K562 (cell line): ENCODE measurements around the gene FBXO46. TPM values are rescaled to one million over a fixed set of nuclear protein-coding genes. Genes with fewer than 3 reads are reported as not detected.

Source experiments
- COPS2 ChIP-seq: fragments of 450-650 bp; conservative IDR thresholded peaks from 2 replicates; pipeline ENCODE4 v1.6.1; 2016; ENCODE audit warnings: mild to moderate bottlenecking, moderate library complexity
- CREM ChIP-seq: IDR thresholded peaks from 2 replicates; pipeline ENCODE4 v1.6.1; 2014; ENCODE audit warnings: antibody characterized with exemption, low read depth
- FOXJ2 ChIP-seq: fragments of 200-800 bp; sonication (Bioruptor generic); IDR thresholded peaks from 2 replicates; pipeline ENCODE4 v1.6.1; 2016; ENCODE audit warnings: missing genetic modification characterization, missing compliant biosample characterization
- ILF3 ChIP-seq: fragments of 450-650 bp; IDR thresholded peaks from 2 replicates; pipeline ENCODE4 v1.6.1; 2018; ENCODE audit warnings: antibody characterized with exemption, mild to moderate bottlenecking, moderate library complexity, borderline replicate concordance
- NBN ChIP-seq: fragments of 450-650 bp; IDR thresholded peaks from 2 replicates; pipeline ENCODE4 v1.6.1; 2016; ENCODE audit warnings: low read depth, mild to moderate bottlenecking
- PCBP2 ChIP-seq: fragments of 200-400 bp; formaldehyde crosslinking; IDR thresholded peaks from 2 replicates; pipeline ENCODE4 v1.6.1; 2018; ENCODE audit warnings: low read length, low read depth, mild to moderate bottlenecking, moderate library complexity; ENCODE audit not compliant: poor library complexity, severe bottlenecking
- PHTF2 ChIP-seq: fragments of 250-450 bp; sonication (Bioruptor Pico); IDR thresholded peaks from 2 replicates; pipeline ENCODE4 v1.5.0; 2021; ENCODE audit warnings: mild to moderate bottlenecking
- PRPF4 ChIP-seq: fragments of 200-400 bp; formaldehyde crosslinking; IDR thresholded peaks from one replicate; pipeline ENCODE4 v1.6.1; 2017; ENCODE audit warnings: low read length, low read depth, mild to moderate bottlenecking; ENCODE audit not compliant: insufficient read depth, poor library complexity, severe bottlenecking
- SREBF1 ChIP-seq: fragments of 150-350 bp; IDR thresholded peaks from 2 replicates; pipeline ENCODE4 v1.6.1; 2014; ENCODE audit warnings: antibody characterized with exemption, low read depth, low read length, borderline replicate concordance
- ZKSCAN3 ChIP-seq: fragments of 250-450 bp; sonication (Bioruptor Pico); IDR thresholded peaks from 2 replicates; pipeline ENCODE4 v1.4.0; 2020
- ZNF41 ChIP-seq: fragments of 250-450 bp; sonication (Bioruptor Pico); conservative IDR thresholded peaks from 2 replicates; pipeline ENCODE4 v1.4.0; 2020; ENCODE audit warnings: mild to moderate bottlenecking
- ZNF780A ChIP-seq: fragments of 250-450 bp; sonication (Bioruptor Pico); IDR thresholded peaks from 2 replicates; pipeline ENCODE4 v1.5.0; 2021; ENCODE audit warnings: mild to moderate bottlenecking
- polyA plus RNA-seq, 8 experiments: library from polyadenylated mRNA; depleted of rRNA in 4 of 8; stranded (reverse) in 5 of 8; unstranded in 3 of 8; fragments of >200 nt; fragmentation: Nextera tagmentation in 2 of 8; fragmentation: Illumina TruSeq in 1 of 8; extraction: Ambion mirVana in 2 of 8; extraction: Trizol in 1 of 8; gene quantifications; 2 replicates each; pipeline versions ENCODE4 v1.2.1 to v1.2.3, GENCODE V29; 2011 to 2014; ENCODE audit warnings: inconsistent platforms in 1 of 8, missing spikeins in 1 of 8
- total RNA-seq, 7 experiments: library from RNA; depleted of rRNA in 6 of 7; stranded (reverse); fragments of >200 nt in 6 of 7; fragmentation: Illumina TruSeq in 2 of 7; extraction: Trizol in 2 of 7; gene quantifications; 2 replicates each; pipeline versions ENCODE4 v1.2.1 to v1.2.3, GENCODE V29; 2011 to 2021; ENCODE audit warnings: low replicate concordance in 1 of 7
- TF ChIP-seq, protein P1 (sequence below): fragments of 250-450 bp; sonication (Bioruptor Pico); IDR thresholded peaks from 2 replicates; pipeline ENCODE4 v1.4.0; 2020; ENCODE audit warnings: borderline replicate concordance
- TF ChIP-seq, protein P2 (sequence below): IDR thresholded peaks from 3 replicates; pipeline ENCODE4 v1.6.1; 2011; ENCODE audit warnings: borderline replicate concordance, mild to moderate bottlenecking, moderate library complexity; ENCODE audit not compliant: insufficient read length; ENCODE audit errors: extremely low read depth
- TF ChIP-seq, protein P3 (sequence below): fragments of 450-650 bp; formaldehyde crosslinking; IDR thresholded peaks from 2 replicates; pipeline ENCODE4 v1.4.0; 2020; ENCODE audit warnings: mild to moderate bottlenecking, moderate library complexity
- TF ChIP-seq, protein P4 (sequence below): sonication (generic); formaldehyde crosslinking; IDR thresholded peaks from 2 replicates; pipeline ENCODE4 v1.8.1; 2023; ENCODE audit warnings: mild to moderate bottlenecking, missing genetic modification reagents
- TF ChIP-seq, protein P5 (sequence below): sonication (generic); formaldehyde crosslinking; IDR thresholded peaks from 2 replicates; pipeline ENCODE4 v1.4.0; 2020; ENCODE audit warnings: mild to moderate bottlenecking, missing genetic modification reagents

Gene FBXO46
- total and polyA plus RNA-seq, 9 of the 15 experiments (the other 6 are each of a cell fraction or from before 2014, with no cell fraction given), result 1.5 to 36.1 (median 7.3) TPM

DNA sequence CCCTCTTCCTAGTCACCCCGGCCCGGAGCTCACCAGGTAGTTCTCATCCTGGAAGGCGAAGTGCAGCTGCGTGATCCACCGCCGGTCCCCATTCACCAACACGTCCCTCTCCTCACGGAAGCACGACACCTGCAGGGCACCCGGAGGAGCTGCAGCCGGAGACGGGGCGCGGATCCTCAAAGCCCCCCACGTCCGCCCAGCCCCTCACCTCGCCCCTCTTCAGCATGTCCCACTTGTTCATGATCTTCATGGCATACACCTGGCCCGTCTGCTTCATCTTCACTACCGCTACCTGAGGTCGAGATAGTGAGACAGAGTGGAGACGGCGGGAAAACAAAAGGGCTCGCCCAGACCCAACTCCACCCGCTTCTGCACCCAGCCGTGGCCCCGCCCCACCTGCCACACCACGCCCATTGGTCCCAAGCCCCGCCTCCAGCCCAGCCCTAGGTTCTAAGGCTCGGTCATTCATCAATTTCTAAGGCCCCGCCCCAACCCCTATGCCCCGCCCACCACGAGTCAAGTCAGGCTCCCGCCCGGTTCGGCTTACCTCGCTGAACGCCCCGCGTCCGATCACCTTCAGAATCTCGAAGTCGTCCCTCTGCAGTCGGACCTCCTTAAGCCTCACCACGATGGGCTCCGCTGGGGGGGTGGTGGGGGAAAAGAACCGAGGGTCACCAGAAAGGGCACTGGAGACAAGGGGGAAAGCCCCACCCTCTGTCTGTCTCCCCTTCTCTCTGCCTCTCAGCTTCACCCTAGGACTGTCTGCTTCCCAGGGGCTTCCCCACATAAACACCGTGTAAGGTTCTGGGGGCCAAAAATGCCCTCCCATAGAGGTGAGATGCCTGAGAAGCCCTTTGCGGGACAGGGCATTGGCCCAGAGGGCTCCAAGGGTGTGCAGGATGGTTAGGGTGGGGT lies 48.8 kb upstream of the FBXO46 start (continued):
- TF ChIP-seq, protein P1, sequence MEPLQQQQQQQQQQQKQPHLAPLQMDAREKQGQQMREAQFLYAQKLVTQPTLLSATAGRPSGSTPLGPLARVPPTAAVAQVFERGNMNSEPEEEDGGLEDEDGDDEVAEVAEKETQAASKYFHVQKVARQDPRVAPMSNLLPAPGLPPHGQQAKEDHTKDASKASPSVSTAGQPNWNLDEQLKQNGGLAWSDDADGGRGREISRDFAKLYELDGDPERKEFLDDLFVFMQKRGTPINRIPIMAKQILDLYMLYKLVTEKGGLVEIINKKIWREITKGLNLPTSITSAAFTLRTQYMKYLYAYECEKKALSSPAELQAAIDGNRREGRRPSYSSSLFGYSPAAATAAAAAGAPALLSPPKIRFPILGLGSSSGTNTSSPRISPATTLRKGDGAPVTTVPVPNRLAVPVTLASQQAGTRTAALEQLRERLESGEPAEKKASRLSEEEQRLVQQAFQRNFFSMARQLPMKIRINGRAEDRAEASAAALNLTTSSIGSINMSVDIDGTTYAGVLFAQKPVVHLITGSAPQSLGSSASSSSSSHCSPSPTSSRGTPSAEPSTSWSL (CRISPR knock-in tag), result no peak
- TF ChIP-seq, protein P2, sequence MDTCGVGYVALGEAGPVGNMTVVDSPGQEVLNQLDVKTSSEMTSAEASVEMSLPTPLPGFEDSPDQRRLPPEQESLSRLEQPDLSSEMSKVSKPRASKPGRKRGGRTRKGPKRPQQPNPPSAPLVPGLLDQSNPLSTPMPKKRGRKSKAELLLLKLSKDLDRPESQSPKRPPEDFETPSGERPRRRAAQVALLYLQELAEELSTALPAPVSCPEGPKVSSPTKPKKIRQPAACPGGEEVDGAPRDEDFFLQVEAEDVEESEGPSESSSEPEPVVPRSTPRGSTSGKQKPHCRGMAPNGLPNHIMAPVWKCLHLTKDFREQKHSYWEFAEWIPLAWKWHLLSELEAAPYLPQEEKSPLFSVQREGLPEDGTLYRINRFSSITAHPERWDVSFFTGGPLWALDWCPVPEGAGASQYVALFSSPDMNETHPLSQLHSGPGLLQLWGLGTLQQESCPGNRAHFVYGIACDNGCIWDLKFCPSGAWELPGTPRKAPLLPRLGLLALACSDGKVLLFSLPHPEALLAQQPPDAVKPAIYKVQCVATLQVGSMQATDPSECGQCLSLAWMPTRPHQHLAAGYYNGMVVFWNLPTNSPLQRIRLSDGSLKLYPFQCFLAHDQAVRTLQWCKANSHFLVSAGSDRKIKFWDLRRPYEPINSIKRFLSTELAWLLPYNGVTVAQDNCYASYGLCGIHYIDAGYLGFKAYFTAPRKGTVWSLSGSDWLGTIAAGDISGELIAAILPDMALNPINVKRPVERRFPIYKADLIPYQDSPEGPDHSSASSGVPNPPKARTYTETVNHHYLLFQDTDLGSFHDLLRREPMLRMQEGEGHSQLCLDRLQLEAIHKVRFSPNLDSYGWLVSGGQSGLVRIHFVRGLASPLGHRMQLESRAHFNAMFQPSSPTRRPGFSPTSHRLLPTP, result no peak
- TF ChIP-seq, protein P3, sequence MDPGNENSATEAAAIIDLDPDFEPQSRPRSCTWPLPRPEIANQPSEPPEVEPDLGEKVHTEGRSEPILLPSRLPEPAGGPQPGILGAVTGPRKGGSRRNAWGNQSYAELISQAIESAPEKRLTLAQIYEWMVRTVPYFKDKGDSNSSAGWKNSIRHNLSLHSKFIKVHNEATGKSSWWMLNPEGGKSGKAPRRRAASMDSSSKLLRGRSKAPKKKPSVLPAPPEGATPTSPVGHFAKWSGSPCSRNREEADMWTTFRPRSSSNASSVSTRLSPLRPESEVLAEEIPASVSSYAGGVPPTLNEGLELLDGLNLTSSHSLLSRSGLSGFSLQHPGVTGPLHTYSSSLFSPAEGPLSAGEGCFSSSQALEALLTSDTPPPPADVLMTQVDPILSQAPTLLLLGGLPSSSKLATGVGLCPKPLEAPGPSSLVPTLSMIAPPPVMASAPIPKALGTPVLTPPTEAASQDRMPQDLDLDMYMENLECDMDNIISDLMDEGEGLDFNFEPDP, result no peak
- no peak for TF ChIP-seq COPS2
- TF ChIP-seq, protein P4, sequence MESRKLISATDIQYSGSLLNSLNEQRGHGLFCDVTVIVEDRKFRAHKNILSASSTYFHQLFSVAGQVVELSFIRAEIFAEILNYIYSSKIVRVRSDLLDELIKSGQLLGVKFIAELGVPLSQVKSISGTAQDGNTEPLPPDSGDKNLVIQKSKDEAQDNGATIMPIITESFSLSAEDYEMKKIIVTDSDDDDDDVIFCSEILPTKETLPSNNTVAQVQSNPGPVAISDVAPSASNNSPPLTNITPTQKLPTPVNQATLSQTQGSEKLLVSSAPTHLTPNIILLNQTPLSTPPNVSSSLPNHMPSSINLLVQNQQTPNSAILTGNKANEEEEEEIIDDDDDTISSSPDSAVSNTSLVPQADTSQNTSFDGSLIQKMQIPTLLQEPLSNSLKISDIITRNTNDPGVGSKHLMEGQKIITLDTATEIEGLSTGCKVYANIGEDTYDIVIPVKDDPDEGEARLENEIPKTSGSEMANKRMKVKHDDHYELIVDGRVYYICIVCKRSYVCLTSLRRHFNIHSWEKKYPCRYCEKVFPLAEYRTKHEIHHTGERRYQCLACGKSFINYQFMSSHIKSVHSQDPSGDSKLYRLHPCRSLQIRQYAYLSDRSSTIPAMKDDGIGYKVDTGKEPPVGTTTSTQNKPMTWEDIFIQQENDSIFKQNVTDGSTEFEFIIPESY, result no peak
- no peak for TF ChIP-seq ILF3
- TF ChIP-seq, protein P5, sequence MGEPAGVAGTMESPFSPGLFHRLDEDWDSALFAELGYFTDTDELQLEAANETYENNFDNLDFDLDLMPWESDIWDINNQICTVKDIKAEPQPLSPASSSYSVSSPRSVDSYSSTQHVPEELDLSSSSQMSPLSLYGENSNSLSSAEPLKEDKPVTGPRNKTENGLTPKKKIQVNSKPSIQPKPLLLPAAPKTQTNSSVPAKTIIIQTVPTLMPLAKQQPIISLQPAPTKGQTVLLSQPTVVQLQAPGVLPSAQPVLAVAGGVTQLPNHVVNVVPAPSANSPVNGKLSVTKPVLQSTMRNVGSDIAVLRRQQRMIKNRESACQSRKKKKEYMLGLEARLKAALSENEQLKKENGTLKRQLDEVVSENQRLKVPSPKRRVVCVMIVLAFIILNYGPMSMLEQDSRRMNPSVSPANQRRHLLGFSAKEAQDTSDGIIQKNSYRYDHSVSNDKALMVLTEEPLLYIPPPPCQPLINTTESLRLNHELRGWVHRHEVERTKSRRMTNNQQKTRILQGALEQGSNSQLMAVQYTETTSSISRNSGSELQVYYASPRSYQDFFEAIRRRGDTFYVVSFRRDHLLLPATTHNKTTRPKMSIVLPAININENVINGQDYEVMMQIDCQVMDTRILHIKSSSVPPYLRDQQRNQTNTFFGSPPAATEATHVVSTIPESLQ, result no peak
- TF ChIP-seq ZNF780A (CRISPR knock-in tag), result no peak
- no peak for TF ChIP-seq PRPF4
- TF ChIP-seq FOXJ2, result no peak
- no peak for TF ChIP-seq PHTF2 (CRISPR knock-in tag)
- TF ChIP-seq ZNF41, result no peak
- no peak for TF ChIP-seq SREBF1
- TF ChIP-seq PCBP2, result no peak
- TF ChIP-seq CREM, result peak; percentile 38
- no peak; the same call in 1 of the 2 replicates for TF ChIP-seq NBN
- TF ChIP-seq ZKSCAN3 (CRISPR knock-in tag), result no peak
